H9 (cell line): ENCODE results near the gene DUOX2. TPM values are rescaled to one million over a fixed set of nuclear protein-coding genes. Genes with fewer than 3 reads are reported as not detected.

Experiments used
- DNase-seq: peaks from one replicate; pipeline ENCODE4 v3.0.0-alpha.2; 2017
- H2AFZ ChIP-seq: one replicate; pipeline ENCODE4 v1.6.1; 2013; ENCODE audit warnings: mild to moderate bottlenecking, low read length, control low read depth, moderate library complexity
- H2AK5ac ChIP-seq: 2 replicates; pipeline ENCODE4 v1.6.1; 2013; ENCODE audit warnings: low read length, control low read depth, mixed read lengths; ENCODE audit not compliant: insufficient read length
- H2BK120ac ChIP-seq: one replicate; pipeline ENCODE4 v1.6.1; 2013; ENCODE audit warnings: low read depth, mild to moderate bottlenecking, low read length, control low read depth, inconsistent platforms; ENCODE audit not compliant: poor library complexity, severe bottlenecking
- H2BK12ac ChIP-seq: 2 replicates; pipeline ENCODE4 v1.6.1; 2013; ENCODE audit warnings: low read length, control low read depth, mixed read lengths, low read depth; ENCODE audit not compliant: insufficient read length
- H2BK15ac ChIP-seq: 2 replicates; pipeline ENCODE4 v1.6.1; 2013; ENCODE audit warnings: low read depth, low read length, control low read depth
- H2BK20ac ChIP-seq: one replicate; pipeline ENCODE4 v1.6.1; 2013; ENCODE audit warnings: low read depth, mild to moderate bottlenecking, low read length, control low read depth, inconsistent platforms; ENCODE audit not compliant: poor library complexity, severe bottlenecking
- H2BK5ac ChIP-seq: 2 replicates; pipeline ENCODE4 v1.6.1; 2013; ENCODE audit warnings: low read length, control low read depth, mixed read lengths; ENCODE audit not compliant: insufficient read length
- H3K14ac ChIP-seq: 2 replicates; pipeline ENCODE4 v1.6.1; 2013; ENCODE audit warnings: low read length, control low read depth; ENCODE audit not compliant: insufficient read depth
- H3K18ac ChIP-seq: 2 replicates; pipeline ENCODE4 v1.6.1; 2013; ENCODE audit warnings: low read depth, mild to moderate bottlenecking, mixed read lengths, low read length, control low read depth; ENCODE audit not compliant: insufficient read length
- H3K23ac ChIP-seq: 2 replicates; pipeline ENCODE4 v1.6.1; 2013; ENCODE audit warnings: low read length, control low read depth, mixed read lengths, low read depth; ENCODE audit not compliant: insufficient read length
- H3K23me2 ChIP-seq: 2 replicates; pipeline ENCODE4 v1.6.1; 2013; ENCODE audit warnings: low read depth, mild to moderate bottlenecking, mixed read lengths, low read length, control low read depth; ENCODE audit not compliant: insufficient read length, poor library complexity, severe bottlenecking
- H3K27ac ChIP-seq: 2 replicates; pipeline ENCODE4 v1.5.1; 2013; ENCODE audit warnings: low read length, control low read depth, mixed read lengths, low read depth; ENCODE audit not compliant: insufficient read length
- H3K27me3 ChIP-seq: 2 replicates; pipeline ENCODE4 v1.6.1; 2013; ENCODE audit warnings: low read length, control low read depth, inconsistent platforms; ENCODE audit not compliant: insufficient read depth
- H3K4ac ChIP-seq: 2 replicates; pipeline ENCODE4 v1.6.1; 2013; ENCODE audit warnings: low read depth, mild to moderate bottlenecking, control low read depth, inconsistent platforms, low read length, moderate library complexity
- H3K4me1 ChIP-seq: 2 replicates; pipeline ENCODE4 v1.6.1; 2013; ENCODE audit warnings: low read length, control low read depth, inconsistent platforms; ENCODE audit not compliant: insufficient read depth
- H3K4me2 ChIP-seq: 2 replicates; pipeline ENCODE4 v1.6.1; 2013; ENCODE audit warnings: low read length, control low read depth, mixed read lengths; ENCODE audit not compliant: insufficient read length, insufficient read depth
- H3K56ac ChIP-seq: 2 replicates; pipeline ENCODE4 v1.6.1; 2013; ENCODE audit warnings: low read depth, mild to moderate bottlenecking, mixed read lengths, low read length, control low read depth; ENCODE audit not compliant: insufficient read length
- H3K79me1 ChIP-seq: 2 replicates; pipeline ENCODE4 v1.6.1; 2013; ENCODE audit warnings: low read depth, mild to moderate bottlenecking, moderate library complexity, low read length, control low read depth, inconsistent platforms; ENCODE audit not compliant: insufficient read depth, poor library complexity, severe bottlenecking
- H3K79me2 ChIP-seq: 2 replicates; pipeline ENCODE4 v1.6.1; 2013; ENCODE audit warnings: low read length, control low read depth, inconsistent platforms; ENCODE audit not compliant: insufficient read depth
- H3K9ac ChIP-seq: 2 replicates; pipeline ENCODE4 v1.6.1; 2013; ENCODE audit warnings: low read length, control low read depth, mixed read lengths; ENCODE audit not compliant: insufficient read length; ENCODE audit errors: extremely low read depth
- H3K9me3 ChIP-seq: one replicate; pipeline ENCODE4 v1.6.1; 2013; ENCODE audit warnings: low read depth, low read length, inconsistent platforms; ENCODE audit not compliant: control insufficient read depth
- H3T11ph ChIP-seq: one replicate; pipeline ENCODE4 v1.6.1; 2013; ENCODE audit warnings: mild to moderate bottlenecking, low read length, control low read depth, inconsistent platforms
- H4K20me1 ChIP-seq: one replicate; pipeline ENCODE4 v1.6.1; 2013; ENCODE audit not compliant: control insufficient read depth, insufficient read length, insufficient read depth
- H4K5ac ChIP-seq: 2 replicates; pipeline ENCODE4 v1.6.1; 2013; ENCODE audit warnings: low read depth, mild to moderate bottlenecking, mixed read lengths, low read length, control low read depth; ENCODE audit not compliant: insufficient read length
- H4K8ac ChIP-seq: replicated peaks from 2 replicates; pipeline ENCODE4 v1.6.1; 2013; ENCODE audit warnings: low read length, control low read depth, mixed read lengths, low read depth; ENCODE audit not compliant: insufficient read length
- H4K91ac ChIP-seq: 2 replicates; pipeline ENCODE4 v1.6.1; 2013; ENCODE audit warnings: low read depth, mild to moderate bottlenecking, moderate library complexity, mixed read lengths, low read length, control low read depth; ENCODE audit not compliant: insufficient read length
- H3K27ac Mint-ChIP-seq, 3 experiments: 2 replicates in 2 of 3; 3 replicates in 1 of 3; pipeline ENCODE4 v1.8.0; 2020 to 2021; ENCODE audit warnings: mixed read lengths in 3 of 3, mild to moderate bottlenecking in 1 of 3, moderate library complexity in 1 of 3
- H3K27me3 Mint-ChIP-seq: 2 replicates; pipeline ENCODE4 v1.8.0; 2021; ENCODE audit warnings: low read depth, mild to moderate bottlenecking, moderate library complexity, mixed read lengths
- H3K36me3 Mint-ChIP-seq, 3 experiments: 2 replicates in 2 of 3; 3 replicates in 1 of 3; pipeline ENCODE4 v1.8.0; 2020 to 2021; ENCODE audit warnings: low read depth in 3 of 3, mixed read lengths in 3 of 3; ENCODE audit not compliant: insufficient read depth in 1 of 3
- H3K4me1 Mint-ChIP-seq, 2 experiments: 2 replicates each; pipeline ENCODE4 v1.8.0; 2020; ENCODE audit warnings: mixed read lengths in 2 of 2
- H3K4me3 Mint-ChIP-seq, 2 experiments: 2 replicates in 1 of 2; 3 replicates in 1 of 2; pipeline ENCODE4 v1.8.0; 2020 to 2021; ENCODE audit warnings: mild to moderate bottlenecking in 2 of 2, mixed read lengths in 2 of 2, moderate library complexity in 1 of 2
- H3K9me3 Mint-ChIP-seq, 2 experiments: 2 replicates in 1 of 2; 3 replicates in 1 of 2; pipeline ENCODE4 v1.8.0; 2020; ENCODE audit warnings: mild to moderate bottlenecking in 2 of 2, mixed read lengths in 2 of 2, moderate library complexity in 1 of 2
- WGBS: extraction: QIAGEN DNeasy Blood & Tissue Kit; methylation state at CpG from one replicate; pipeline ENCODE4 v1.1.7; 2013; ENCODE audit warnings: missing lambda C conversion rate, low lambda C conversion rate, mixed read lengths; ENCODE audit not compliant: insufficient read length; ENCODE audit errors: extremely low coverage; 5-methylcytosine and 5-hydroxymethylcytosine counted together
- total RNA-seq: library from RNA; stranded (reverse); gene quantifications from 2 replicates; pipeline ENCODE4 v1.2.1, GENCODE V29; 2021
- TF ChIP-seq, protein P1 (sequence below): fragments of 200-600 bp; sonication (generic); conservative IDR thresholded peaks from 3 replicates; pipeline ENCODE4 v1.8.0; 2021; ENCODE audit warnings: antibody characterized with exemption, mild to moderate bottlenecking

Gene DUOX2
- total RNA-seq, 1 experiment from 2014 or later: 0.42 TPM

- Histone ChIP-seq H4K20me1 (no peaks in the 10 kb centered on the region), H3K23me2 (peaks cover 11% of the 10 kb centered on the region), H3K27me3 (peaks cover 80% of the 10 kb centered on the region), H3K4me2 (no peak overlapping the region), H4K5ac (no peak overlapping the region), H2BK15ac (no peak overlapping the region), H3K27ac (no peak overlapping the region), H4K91ac (no peak overlapping the region), H3K79me1 (no peaks in the 10 kb centered on the region), H3K14ac (no peak overlapping the region), H3K9ac (no peak overlapping the region), H3K23ac (no peak overlapping the region), H4K8ac (no peak overlapping the region), H3K18ac (no peak overlapping the region), H3T11ph (no peak overlapping the region), H3K9me3 (no peaks in the 10 kb centered on the region), H3K4me1 (no peaks in the 10 kb centered on the region), H2AFZ (no peak overlapping the region), H3K4ac (no peak overlapping the region), H2BK20ac (no peak overlapping the region), H2BK5ac (no peak overlapping the region), H2BK12ac (no peak overlapping the region), H2BK120ac (no peak overlapping the region), H3K56ac (no peak overlapping the region), H3K79me2 (no peaks in the 10 kb centered on the region), H2AK5ac (no peak overlapping the region)
- Mint-ChIP-seq H3K4me1 (peaks cover 14 to 19% of the 10 kb centered on the region in 2 experiments), H3K36me3 (peaks cover 0 to 1% (median 0%) of the 10 kb centered on the region in 3 experiments; a peak in 1 of 7 replicates), H3K27ac (no peak overlapping the region), H3K27me3 (peaks cover 94% of the 10 kb centered on the region), H3K4me3 (no peak overlapping the region), H3K9me3 (no peaks in the 10 kb centered on the region)
- TF ChIP-seq, protein P1, sequence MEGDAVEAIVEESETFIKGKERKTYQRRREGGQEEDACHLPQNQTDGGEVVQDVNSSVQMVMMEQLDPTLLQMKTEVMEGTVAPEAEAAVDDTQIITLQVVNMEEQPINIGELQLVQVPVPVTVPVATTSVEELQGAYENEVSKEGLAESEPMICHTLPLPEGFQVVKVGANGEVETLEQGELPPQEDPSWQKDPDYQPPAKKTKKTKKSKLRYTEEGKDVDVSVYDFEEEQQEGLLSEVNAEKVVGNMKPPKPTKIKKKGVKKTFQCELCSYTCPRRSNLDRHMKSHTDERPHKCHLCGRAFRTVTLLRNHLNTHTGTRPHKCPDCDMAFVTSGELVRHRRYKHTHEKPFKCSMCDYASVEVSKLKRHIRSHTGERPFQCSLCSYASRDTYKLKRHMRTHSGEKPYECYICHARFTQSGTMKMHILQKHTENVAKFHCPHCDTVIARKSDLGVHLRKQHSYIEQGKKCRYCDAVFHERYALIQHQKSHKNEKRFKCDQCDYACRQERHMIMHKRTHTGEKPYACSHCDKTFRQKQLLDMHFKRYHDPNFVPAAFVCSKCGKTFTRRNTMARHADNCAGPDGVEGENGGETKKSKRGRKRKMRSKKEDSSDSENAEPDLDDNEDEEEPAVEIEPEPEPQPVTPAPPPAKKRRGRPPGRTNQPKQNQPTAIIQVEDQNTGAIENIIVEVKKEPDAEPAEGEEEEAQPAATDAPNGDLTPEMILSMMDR: no peak
- no peak for DNase-seq
- WGBS: no CpG with 5 or more reads among the region's 3 CpGs
Measured at GRCh38 chr15:45131510-45131909, 17.5 kb upstream of the DUOX2 start.
